Natural killer cell (primary cell): ENCODE results near the gene MFSD1. TPM values are rescaled to one million over a fixed set of nuclear protein-coding genes. Genes with fewer than 3 reads are reported as not detected.

ENCODE experiments used
- ATAC-seq, 3 donors: fragments of 150-1000 bp in 2 of 3; fragments of 200-7000 bp in 1 of 3; cut with Tn5 transposase; 1 replicate in 1 of 3; 2 replicates in 2 of 3; pipeline ENCODE4 v1.10.0; 2021; ENCODE audit warnings: mild to moderate bottlenecking in 2 of 3, moderate library complexity in 2 of 3
- DNase-seq, 2 donors: peaks; one replicate each; pipeline versions ENCODE4 v3.0.0 to v3.0.0-alpha.2; 2013 to 2021; ENCODE audit warnings: mixed read lengths in 1 of 2
- H3K27ac ChIP-seq: one replicate; pipeline ENCODE4 v1.5.1; 2013; ENCODE audit warnings: mild to moderate bottlenecking, low read length
- H3K27me3 ChIP-seq: one replicate; pipeline ENCODE4 v1.6.1; 2013; ENCODE audit warnings: low read length; ENCODE audit not compliant: control insufficient read depth, insufficient read depth
- H3K36me3 ChIP-seq: one replicate; pipeline ENCODE4 v1.6.1; 2013; ENCODE audit warnings: low read length; ENCODE audit not compliant: control insufficient read depth, insufficient read depth
- H3K4me1 ChIP-seq: one replicate; pipeline ENCODE4 v1.6.1; 2013; ENCODE audit warnings: low read length; ENCODE audit not compliant: control insufficient read depth, insufficient read depth
- H3K4me3 ChIP-seq: one replicate; pipeline ENCODE4 v1.5.1; 2013; ENCODE audit warnings: low read length
- H3K9me3 ChIP-seq: one replicate; pipeline ENCODE4 v1.6.1; 2013; ENCODE audit warnings: low read length; ENCODE audit not compliant: control insufficient read depth, insufficient read depth
- H3K27ac Mint-ChIP-seq, 2 donors: one replicate each; pipeline ENCODE4 v1.8.0; 2022; ENCODE audit warnings: mild to moderate bottlenecking in 2 of 2, mixed read lengths in 2 of 2, moderate library complexity in 1 of 2
- H3K27me3 Mint-ChIP-seq, 2 donors: one replicate each; pipeline ENCODE4 v1.8.0; 2022; ENCODE audit warnings: low read depth in 2 of 2, mixed read lengths in 2 of 2
- H3K36me3 Mint-ChIP-seq: one replicate; pipeline ENCODE4 v1.8.0; 2022; ENCODE audit warnings: mixed read lengths
- H3K4me1 Mint-ChIP-seq, 2 donors: one replicate each; pipeline ENCODE4 v1.8.0; 2022; ENCODE audit warnings: mixed read lengths in 2 of 2
- H3K4me3 Mint-ChIP-seq: one replicate; pipeline ENCODE4 v1.8.0; 2022; ENCODE audit warnings: mild to moderate bottlenecking, moderate library complexity, mixed read lengths
- H3K9me3 Mint-ChIP-seq, 2 donors: one replicate each; pipeline ENCODE4 v1.8.0; 2022; ENCODE audit warnings: mixed read lengths in 2 of 2
- CTCF ChIP-seq: fragments of 200-600 bp; IDR thresholded peaks from one replicate; pipeline ENCODE4 v1.8.0; 2022; ENCODE audit warnings: antibody characterized with exemption
- WGBS: methylation state at CpG from one replicate; pipeline ENCODE4 v1.1.7; 2013; ENCODE audit warnings: missing lambda C conversion rate; ENCODE audit not compliant: insufficient coverage; 5-methylcytosine and 5-hydroxymethylcytosine counted together
- intact Hi-C: fragments of 100-400 bp; cut with micrococcal nuclease; formaldehyde crosslinking; loops from one replicate; pipeline ENCODE4 v1.14.2; 2022
- total RNA-seq, 4 donors: library from RNA; stranded (reverse); fragments of 120-200 nt in 1 of 4; gene quantifications; one replicate each; pipeline versions ENCODE4 v1.2.3 to v1.2.4, GENCODE V29; 2013 to 2022

MFSD1 gene
- total RNA-seq, 3 donors from 2014 or later (not counting 1 experiment from before 2014, with no cell fraction given) = 27.3 to 37.3 (median 33.6) TPM

GRCh38 chr3:158782283-158782989 is 19.4 kb upstream of the MFSD1 start:
- ATAC-seq (no peak), DNase-seq (no peak)
- Mint-ChIP-seq H3K27ac (no peak overlapping the region), H3K9me3 (no peaks in the 10 kb centered on the region), H3K4me1 (no peaks in the 10 kb centered on the region), H3K4me3 (no peak overlapping the region), H3K36me3 (no peaks in the 10 kb centered on the region), H3K27me3 (no peaks in the 10 kb centered on the region)
- Histone ChIP-seq H3K4me3 (no peak overlapping the region), H3K27me3 (no peaks in the 10 kb centered on the region), H3K36me3 (no peaks in the 10 kb centered on the region), H3K4me1 (no peaks in the 10 kb centered on the region), H3K27ac (no peak overlapping the region), H3K9me3 (no peaks in the 10 kb centered on the region)
- WGBS = 74% methylated on average over 3 of the region's 3 CpGs
- intact Hi-C loops = no loop called here
- TF ChIP-seq CTCF = no peak

- no peaks in the 10 kb centered on the region for H3K9me3 ChIP-seq
- H3K27ac Mint-ChIP-seq = no peak overlapping the region
- H3K4me3 ChIP-seq = no peak overlapping the region
- WGBS = 100% methylated on average over 2 of the region's 2 CpGs
- no peaks in the 10 kb centered on the region for H3K9me3 Mint-ChIP-seq
- no peak overlapping the region for H3K27ac ChIP-seq
- H3K36me3 ChIP-seq = no peaks in the 10 kb centered on the region
- H3K27me3 Mint-ChIP-seq = no peaks in the 10 kb centered on the region
- intact Hi-C loops = no loop called here
- ATAC-seq (no peak), DNase-seq (no peak)
- H3K4me1 ChIP-seq = no peaks in the 10 kb centered on the region
- TF ChIP-seq CTCF = no peak
- H3K36me3 Mint-ChIP-seq = no peaks in the 10 kb centered on the region
- no peaks in the 10 kb centered on the region for H3K4me1 Mint-ChIP-seq
- H3K4me3 Mint-ChIP-seq = no peak overlapping the region
- no peaks in the 10 kb centered on the region for H3K27me3 ChIP-seq
Observed at GRCh38 chr3:158783051-158783450, 18.8 kb upstream of the MFSD1 start.

- WGBS = 86% methylated on average over 1 of the region's 3 CpGs
- H3K4me1 ChIP-seq = no peaks in the 10 kb centered on the region
- no peak overlapping the region for H3K27ac ChIP-seq
Observed at GRCh38 chr3:158785972-158786371, 15.9 kb upstream of the MFSD1 start.

More at GRCh38 chr3:158785972-158786371, 15.9 kb upstream of the MFSD1 start:
- no peak overlapping the region for H3K27ac Mint-ChIP-seq
- no peak for TF ChIP-seq CTCF
- H3K27me3 ChIP-seq = no peaks in the 10 kb centered on the region
- no peaks in the 10 kb centered on the region for H3K27me3 Mint-ChIP-seq
- no peak overlapping the region for H3K4me3 ChIP-seq
- no peaks in the 10 kb centered on the region for H3K36me3 Mint-ChIP-seq
- no peak for ATAC-seq
- H3K9me3 Mint-ChIP-seq = no peaks in the 10 kb centered on the region
- H3K4me3 Mint-ChIP-seq = no peak overlapping the region
- intact Hi-C loops = no loop called here
- peaks cover 0 to under 1% of the 10 kb centered on the region in 2 donors for H3K4me1 Mint-ChIP-seq
- H3K36me3 ChIP-seq = no peaks in the 10 kb centered on the region
- DNase-seq = no peak
- no peaks in the 10 kb centered on the region for H3K9me3 ChIP-seq
